Stimulated activated naive CD4-positive, alpha-beta T cell (primary cell): ENCODE data around the gene BTG2.

Experiments used
- DNase-seq, 6 experiments: peaks; one replicate each; lab custom pipeline; 2025; lab: John Stamatoyannopoulos, UW

The BTG2 gene

GRCh38 chr1:203342192-203342940, 37.0 kb downstream of the BTG2 start:
- peak in 5 of 6 experiments; percentile 13 to 42 (median 24) for DNase-seq

DNA sequence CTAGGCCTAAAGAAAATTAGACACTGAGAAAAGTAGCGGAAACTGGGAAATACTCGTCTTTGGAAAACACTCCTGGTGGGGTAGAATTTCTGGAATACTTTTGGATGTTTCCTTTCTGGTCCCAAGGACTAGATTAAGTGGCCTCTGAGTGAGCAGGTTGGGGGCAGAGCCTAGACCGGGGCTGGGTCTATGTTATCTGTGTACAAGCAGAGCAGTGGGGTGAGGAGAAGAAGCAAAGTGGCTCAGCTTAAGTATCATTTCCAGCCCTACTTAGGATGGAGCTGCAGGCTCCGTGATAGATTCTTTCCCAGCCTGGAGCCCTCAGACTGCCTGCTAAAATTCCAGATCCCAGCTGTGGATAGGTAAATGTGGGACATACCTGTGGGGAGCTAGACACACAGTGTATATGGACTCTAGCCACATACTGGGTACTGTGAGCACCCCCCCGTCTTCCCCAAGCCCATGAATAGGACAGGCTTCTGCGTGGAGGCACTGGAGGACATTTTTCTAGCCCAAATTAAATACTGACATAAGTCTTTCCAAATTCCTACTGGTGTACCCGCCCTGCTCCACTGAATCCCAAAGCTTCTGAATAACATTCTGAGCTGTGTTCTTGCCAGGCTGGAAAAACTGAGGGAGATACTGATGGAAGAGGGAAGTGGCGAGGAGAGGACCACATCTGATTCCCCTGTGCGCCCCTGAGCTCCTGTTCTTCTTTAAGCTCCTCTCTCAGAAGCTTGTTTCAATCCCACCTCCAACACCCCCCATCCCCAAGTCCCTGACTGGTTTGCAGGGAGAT, 38.8 kb downstream of the BTG2 start:
- DNase-seq = no peak

- DNase-seq = no peak
These were observed 40.9 kb downstream of the BTG2 start for GRCh38 chr1:203346060-203346768.

GRCh38 chr1:203346769-203347102, 41.4 kb downstream of the BTG2 start:
- no peak for DNase-seq

GRCh38 chr1:203349166-203349565, 43.8 kb downstream of the BTG2 start:
- DNase-seq = no peak

GRCh38 chr1:203349773-203350524, 44.6 kb downstream of the BTG2 start:
- DNase-seq = no peak

DNA sequence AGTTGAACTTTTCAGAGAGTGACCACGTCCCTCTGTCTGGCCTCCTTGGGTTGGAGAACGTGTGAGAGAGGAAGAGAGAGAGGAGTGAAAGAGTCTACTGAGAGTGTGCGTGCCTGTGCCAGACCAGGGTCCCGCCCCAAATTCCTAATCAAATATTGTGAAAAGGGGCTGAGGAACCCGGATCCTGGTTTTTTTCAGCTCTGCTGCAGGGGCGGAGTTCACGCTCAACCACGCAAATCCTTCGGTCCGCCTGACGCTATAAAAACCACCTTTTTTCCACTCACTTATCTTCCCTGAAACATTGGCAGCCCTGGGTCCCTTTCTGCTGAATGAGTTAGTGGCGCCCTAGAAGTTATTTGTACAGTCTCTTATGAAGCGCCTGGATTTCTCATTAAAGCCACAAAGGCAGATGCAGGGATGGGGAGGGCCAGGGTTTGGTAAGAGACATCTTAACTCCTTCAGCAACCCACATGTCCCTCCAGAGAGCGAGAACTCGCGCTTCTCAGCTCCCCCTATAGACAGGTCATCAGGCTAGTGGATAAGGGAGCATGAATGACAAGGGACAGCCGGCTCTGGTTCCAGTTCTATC, 45.8 kb downstream of the BTG2 start, which contains the start of gene FMOD:
TSS of gene FMOD (minus strand) at position 86 of the 589 bp plus-strand sequence. CDS start 2,852 bp downstream, outside the sequence.
- DNase-seq = no peak

- DNase-seq = no peak
These were observed 48.2 kb downstream of the BTG2 start for GRCh38 chr1:203353486-203353885.

DNA sequence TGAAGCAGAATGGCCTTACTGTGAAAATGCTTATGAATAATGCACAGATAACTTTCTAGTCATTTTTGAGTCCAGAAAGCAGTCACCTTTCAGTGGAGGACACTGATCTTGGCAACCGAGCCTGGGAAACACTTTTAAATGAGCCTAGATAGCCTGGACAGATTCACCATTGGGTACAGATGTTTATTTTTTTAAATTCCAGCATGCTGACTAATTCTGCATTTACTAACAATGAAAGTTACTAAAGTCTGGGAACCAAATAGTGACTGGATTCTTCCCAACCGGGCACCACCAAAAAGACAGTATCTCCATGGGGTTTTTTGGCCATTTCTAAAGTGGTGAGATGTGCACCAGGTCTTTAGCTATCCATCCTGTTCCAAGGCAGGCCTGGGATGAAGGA, 48.9 kb downstream of the BTG2 start:
- no peak for DNase-seq

DNA sequence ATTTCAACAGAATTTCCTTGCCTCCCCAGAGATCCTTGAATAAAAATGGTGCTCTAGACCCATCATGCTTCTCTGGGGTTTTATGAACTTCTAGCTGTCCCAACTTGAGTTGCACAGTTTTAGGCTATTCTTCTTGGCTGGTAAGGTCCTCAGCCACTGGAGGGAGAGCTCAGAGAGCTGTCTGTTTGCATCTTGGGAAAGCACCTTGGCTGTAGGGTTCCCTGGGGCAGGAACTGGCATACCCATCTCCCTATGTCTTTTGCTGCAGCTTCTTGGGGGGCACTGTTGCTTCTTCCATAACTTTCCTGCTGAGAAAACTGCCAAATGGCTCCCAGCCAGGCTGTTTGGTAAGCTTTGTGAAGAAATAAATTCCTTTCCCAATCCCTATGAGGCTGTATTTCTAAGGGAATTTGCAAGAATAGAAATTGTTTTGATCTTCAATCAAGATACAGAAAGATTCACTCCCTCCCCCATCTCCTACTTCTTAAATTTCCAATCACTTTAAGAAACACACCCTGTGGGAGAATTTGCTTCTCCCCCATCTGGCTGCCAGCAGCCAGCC, 53.8 kb downstream of the BTG2 start:
- no peak for DNase-seq
